ENCODE results near the gene SCARF2. TPM values are rescaled to one million over a fixed set of nuclear protein-coding genes. Genes with fewer than 3 reads are reported as not detected.
"Not testable (repeated sequence)": the region's sequence is repeated elsewhere in the genome, so short reads cannot be mapped to it uniquely, and the experiment has no call there.

The SCARF2 gene
- total RNA-seq, 1 experiment from 2014 or later: 10.8 TPM

DNA sequence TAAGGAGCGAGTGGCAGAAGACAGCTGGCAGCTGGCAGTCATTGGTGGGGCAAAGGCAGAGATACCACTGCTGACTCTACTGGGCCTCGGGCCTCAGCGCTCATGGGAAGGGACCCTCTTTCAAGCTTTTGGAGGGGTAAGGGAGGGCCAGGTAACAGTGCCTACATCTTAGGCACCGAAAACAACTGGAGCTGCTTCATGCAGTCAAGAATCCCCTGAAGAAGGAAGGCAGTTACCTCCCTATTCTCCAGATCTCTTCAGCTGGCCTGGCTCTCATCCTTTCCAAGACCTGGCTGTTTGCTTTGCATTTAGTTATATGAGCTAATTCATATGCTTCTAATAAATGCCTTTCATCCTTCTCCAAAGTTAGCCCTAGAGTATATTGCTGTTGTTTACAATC, 59.5 kb downstream of the SCARF2 start:
- no peak overlapping the region for H2AFZ ChIP-seq (ENCODE audit: low read length)
- H3K56ac ChIP-seq (ENCODE audit: insufficient read length, low read depth, low read length): no peak overlapping the region
- H4K91ac ChIP-seq (ENCODE audit: insufficient read length, low read depth, low read length): no peak overlapping the region
- no peak overlapping the region for H3K14ac ChIP-seq (ENCODE audit: insufficient read depth, low read length)
- WGBS (ENCODE audit: extremely low coverage, insufficient read length, low lambda C conversion rate): no CpG with 5 or more reads among the region's 4 CpGs
- H3T11ph ChIP-seq (ENCODE audit: low read length): no peak overlapping the region
- no peaks in the 10 kb centered on the region for H4K20me1 ChIP-seq (ENCODE audit: control insufficient read depth, insufficient read depth, insufficient read length)
- Mint-ChIP-seq H3K36me3 (ENCODE audit: insufficient read depth in 1 of 3, low read depth in 3 of 3) (no peaks in the 10 kb centered on the region; a peak in 3 of 7 replicates), H3K27ac (no peak overlapping the region), H3K4me1 (peaks cover 10 to 13% of the 10 kb centered on the region in 2 experiments), H3K27me3 (ENCODE audit: low read depth) (peaks cover 24% of the 10 kb centered on the region), H3K4me3 (no peak overlapping the region), H3K9me3 (peaks cover 0 to 2% of the 10 kb centered on the region in 2 experiments; a peak in 2 of 5 replicates)
- H3K4me1 ChIP-seq (ENCODE audit: insufficient read depth, low read length): no peaks in the 10 kb centered on the region; the same call in 1 of the 2 replicates
- peak; percentile 11 for DNase-seq
- no peaks in the 10 kb centered on the region for H3K27me3 ChIP-seq (ENCODE audit: insufficient read depth, low read length)
- no peak overlapping the region for H2BK15ac ChIP-seq (ENCODE audit: low read depth, low read length)
- H3K23ac ChIP-seq (ENCODE audit: insufficient read length, low read depth, low read length): no peak overlapping the region
- no peak overlapping the region for H3K27ac ChIP-seq (ENCODE audit: insufficient read length, low read depth, low read length)
- no peaks in the 10 kb centered on the region for H3K79me2 ChIP-seq (ENCODE audit: insufficient read depth, low read length)
- H3K9ac ChIP-seq (ENCODE audit: extremely low read depth, insufficient read length, low read length): no peak overlapping the region
- H2BK120ac ChIP-seq (ENCODE audit: low read depth, low read length, poor library complexity, severe bottlenecking): no peak overlapping the region
- no peak overlapping the region for H3K4me2 ChIP-seq (ENCODE audit: insufficient read depth, insufficient read length, low read length)
- H2BK20ac ChIP-seq (ENCODE audit: low read depth, low read length, poor library complexity, severe bottlenecking): no peak overlapping the region
- H3K4ac ChIP-seq (ENCODE audit: low read depth, low read length): no peak overlapping the region
- H4K8ac ChIP-seq (replicated peaks; ENCODE audit: insufficient read length, low read depth, low read length): no peak overlapping the region
- H2BK5ac ChIP-seq (ENCODE audit: insufficient read length, low read length): no peak overlapping the region
- H2AK5ac ChIP-seq (ENCODE audit: insufficient read length, low read length): no peak overlapping the region
- no peaks in the 10 kb centered on the region for H3K79me1 ChIP-seq (ENCODE audit: insufficient read depth, low read depth, low read length, poor library complexity, severe bottlenecking)
- H3K23me2 ChIP-seq (ENCODE audit: insufficient read length, low read depth, low read length, poor library complexity, severe bottlenecking): no peaks in the 10 kb centered on the region
- H2BK12ac ChIP-seq (ENCODE audit: insufficient read length, low read depth, low read length): no peak overlapping the region
- H3K9me3 ChIP-seq (ENCODE audit: control insufficient read depth, low read depth, low read length): no peaks in the 10 kb centered on the region
- no peak overlapping the region for H4K5ac ChIP-seq (ENCODE audit: insufficient read length, low read depth, low read length)
- TF ChIP-seq, protein P1, sequence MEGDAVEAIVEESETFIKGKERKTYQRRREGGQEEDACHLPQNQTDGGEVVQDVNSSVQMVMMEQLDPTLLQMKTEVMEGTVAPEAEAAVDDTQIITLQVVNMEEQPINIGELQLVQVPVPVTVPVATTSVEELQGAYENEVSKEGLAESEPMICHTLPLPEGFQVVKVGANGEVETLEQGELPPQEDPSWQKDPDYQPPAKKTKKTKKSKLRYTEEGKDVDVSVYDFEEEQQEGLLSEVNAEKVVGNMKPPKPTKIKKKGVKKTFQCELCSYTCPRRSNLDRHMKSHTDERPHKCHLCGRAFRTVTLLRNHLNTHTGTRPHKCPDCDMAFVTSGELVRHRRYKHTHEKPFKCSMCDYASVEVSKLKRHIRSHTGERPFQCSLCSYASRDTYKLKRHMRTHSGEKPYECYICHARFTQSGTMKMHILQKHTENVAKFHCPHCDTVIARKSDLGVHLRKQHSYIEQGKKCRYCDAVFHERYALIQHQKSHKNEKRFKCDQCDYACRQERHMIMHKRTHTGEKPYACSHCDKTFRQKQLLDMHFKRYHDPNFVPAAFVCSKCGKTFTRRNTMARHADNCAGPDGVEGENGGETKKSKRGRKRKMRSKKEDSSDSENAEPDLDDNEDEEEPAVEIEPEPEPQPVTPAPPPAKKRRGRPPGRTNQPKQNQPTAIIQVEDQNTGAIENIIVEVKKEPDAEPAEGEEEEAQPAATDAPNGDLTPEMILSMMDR (conservative IDR thresholded peaks at IDR 0.05): no peak
- no peak overlapping the region for H3K18ac ChIP-seq (ENCODE audit: insufficient read length, low read depth, low read length)

DNA sequence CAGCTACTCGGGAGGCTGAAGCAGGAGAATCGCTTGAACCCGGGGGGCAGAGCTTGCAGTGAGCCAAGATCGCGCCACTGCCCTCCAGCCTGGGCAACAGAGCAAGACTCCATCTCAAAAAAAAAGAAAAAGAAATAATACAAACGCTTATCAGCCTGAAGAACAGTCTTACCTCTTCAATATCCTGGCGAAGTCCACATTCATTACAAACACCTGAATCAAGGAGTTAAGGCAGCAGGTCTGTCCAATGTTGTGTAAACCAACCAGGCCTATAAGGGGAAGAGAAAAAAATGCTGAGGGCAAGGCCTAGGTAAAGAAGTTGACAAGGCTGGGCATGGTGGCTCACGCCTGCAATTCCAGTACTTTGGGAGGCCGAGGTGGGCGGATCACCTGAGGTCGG, 60.6 kb downstream of the SCARF2 start:
- not testable (repeated sequence) for H2BK12ac ChIP-seq (ENCODE audit: insufficient read length, low read depth, low read length); H3T11ph ChIP-seq (ENCODE audit: low read length); H3K23me2 ChIP-seq (ENCODE audit: insufficient read length, low read depth, low read length, poor library complexity, severe bottlenecking); H3K27ac ChIP-seq (ENCODE audit: insufficient read length, low read depth, low read length); H3K23ac ChIP-seq (ENCODE audit: insufficient read length, low read depth, low read length); H2BK5ac ChIP-seq (ENCODE audit: insufficient read length, low read length); H3K79me1 ChIP-seq (ENCODE audit: insufficient read depth, low read depth, low read length, poor library complexity, severe bottlenecking); H2BK20ac ChIP-seq (ENCODE audit: low read depth, low read length, poor library complexity, severe bottlenecking); H3K56ac ChIP-seq (ENCODE audit: insufficient read length, low read depth, low read length); H3K4me1 ChIP-seq (ENCODE audit: insufficient read depth, low read length); H4K20me1 ChIP-seq (ENCODE audit: control insufficient read depth, insufficient read depth, insufficient read length); H3K4me3 Mint-ChIP-seq; H4K8ac ChIP-seq (replicated peaks; ENCODE audit: insufficient read length, low read depth, low read length); H2BK120ac ChIP-seq (ENCODE audit: low read depth, low read length, poor library complexity, severe bottlenecking); H3K4me2 ChIP-seq (ENCODE audit: insufficient read depth, insufficient read length, low read length); H3K4ac ChIP-seq (ENCODE audit: low read depth, low read length); H3K14ac ChIP-seq (ENCODE audit: insufficient read depth, low read length); H3K9me3 Mint-ChIP-seq; H3K79me2 ChIP-seq (ENCODE audit: insufficient read depth, low read length); H3K18ac ChIP-seq (ENCODE audit: insufficient read length, low read depth, low read length); H3K36me3 Mint-ChIP-seq (ENCODE audit: insufficient read depth in 1 of 3, low read depth in 3 of 3); H3K27me3 ChIP-seq (ENCODE audit: insufficient read depth, low read length); H3K27ac Mint-ChIP-seq; H2AK5ac ChIP-seq (ENCODE audit: insufficient read length, low read length); H3K9me3 ChIP-seq (ENCODE audit: control insufficient read depth, low read depth, low read length); H4K5ac ChIP-seq (ENCODE audit: insufficient read length, low read depth, low read length); H2BK15ac ChIP-seq (ENCODE audit: low read depth, low read length); H4K91ac ChIP-seq (ENCODE audit: insufficient read length, low read depth, low read length); H3K9ac ChIP-seq (ENCODE audit: extremely low read depth, insufficient read length, low read length); H2AFZ ChIP-seq (ENCODE audit: low read length)
- WGBS (ENCODE audit: extremely low coverage, insufficient read length, low lambda C conversion rate): no CpG with 5 or more reads among the region's 11 CpGs
- Mint-ChIP-seq H3K4me1 (peaks cover 13 to 14% of the 10 kb centered on the region in 2 experiments), H3K27me3 (ENCODE audit: low read depth) (peaks cover 27% of the 10 kb centered on the region)
- peak; percentile 2 for DNase-seq
